Osteoblast (primary cell): ENCODE data around the gene CBX1. TPM values are rescaled to one million over a fixed set of nuclear protein-coding genes. Genes with fewer than 3 reads are reported as not detected.
A peak's percentile ranks its signal among the peaks of the same experiment; 100 is the strongest.

Source experiments
- DNase-seq: peaks from one replicate; pipeline ENCODE4 v3.0.0; 2011; ENCODE audit warnings: low spot score, mixed read lengths; ENCODE audit not compliant: insufficient read length; ENCODE audit errors: missing footprints
- H2AFZ ChIP-seq: 2 replicates; pipeline ENCODE4 v1.6.0; 2011; ENCODE audit warnings: mild to moderate bottlenecking, low read length
- H3K27ac ChIP-seq: 2 replicates; pipeline ENCODE4 v1.5.1; 2011; ENCODE audit warnings: mild to moderate bottlenecking, low read depth, low read length, moderate library complexity
- H3K27me3 ChIP-seq: 2 replicates; pipeline ENCODE4 v1.6.0; 2012; ENCODE audit warnings: mild to moderate bottlenecking, control low read depth, inconsistent platforms, low read length, moderate library complexity; ENCODE audit not compliant: insufficient read depth
- H3K36me3 ChIP-seq: 2 replicates; pipeline ENCODE4 v1.5.1; 2011; ENCODE audit warnings: mild to moderate bottlenecking, low read length, control low read depth, moderate library complexity; ENCODE audit not compliant: insufficient read depth
- H3K4me1 ChIP-seq: 2 replicates; pipeline ENCODE4 v1.5.1; 2011; ENCODE audit warnings: mild to moderate bottlenecking, low read length, control low read depth, moderate library complexity; ENCODE audit not compliant: insufficient read depth
- H3K4me2 ChIP-seq: 2 replicates; pipeline ENCODE4 v1.6.0; 2011; ENCODE audit warnings: mild to moderate bottlenecking, low read length; ENCODE audit not compliant: insufficient read depth
- H3K4me3 ChIP-seq: fragments of 200-600 bp; sonication (generic); 3 replicates; pipeline ENCODE4 v1.5.1; 2012; ENCODE audit warnings: mild to moderate bottlenecking, low read length, inconsistent platforms; ENCODE audit not compliant: insufficient read depth
- H3K79me2 ChIP-seq: 2 replicates; pipeline ENCODE4 v1.6.0; 2012; ENCODE audit warnings: mild to moderate bottlenecking, low read length, control low read depth, inconsistent platforms; ENCODE audit not compliant: insufficient read depth
- H3K9me3 ChIP-seq: 2 replicates; pipeline ENCODE4 v1.5.1; 2011; ENCODE audit warnings: low read depth, low read length, control low read depth
- H4K20me1 ChIP-seq: 2 replicates; pipeline ENCODE4 v1.6.0; 2012; ENCODE audit warnings: mild to moderate bottlenecking, low read length, control low read depth; ENCODE audit not compliant: insufficient read depth
- CTCF ChIP-seq: IDR thresholded peaks from 2 replicates; pipeline ENCODE4 v1.5.1; 2011; ENCODE audit warnings: mild to moderate bottlenecking, low read depth, low read length, moderate library complexity; ENCODE audit errors: extremely low read depth
- total RNA-seq: library from RNA; depleted of rRNA; stranded (reverse); fragments of >200 nt; gene quantifications from 2 replicates; pipeline ENCODE4 v1.2.3, GENCODE V29; 2012

CBX1 gene
- total RNA-seq, 1 donor = 30.0 TPM

- Histone ChIP-seq H3K4me1 (no peaks in the 10 kb centered on the region), H4K20me1 (no peaks in the 10 kb centered on the region), H3K27ac (no peak overlapping the region), H3K27me3 (peaks cover 16% of the 10 kb centered on the region), H3K36me3 (no peaks in the 10 kb centered on the region), H3K4me3 (no peak overlapping the region), H3K79me2 (no peaks in the 10 kb centered on the region), H3K4me2 (no peak overlapping the region), H3K9me3 (no peaks in the 10 kb centered on the region), H2AFZ (no peak overlapping the region)
- DNase-seq = no peak
- TF ChIP-seq CTCF = peak; percentile 37
These were observed 33.7 kb upstream of the CBX1 start for GRCh38 chr17:48134912-48135480.

GRCh38 chr17:48132385-48132784 is 31.1 kb upstream of the CBX1 start:
- H3K36me3 ChIP-seq = no peaks in the 10 kb centered on the region
- no peak for TF ChIP-seq CTCF
- H3K79me2 ChIP-seq = no peaks in the 10 kb centered on the region
- no peak overlapping the region for H3K4me2 ChIP-seq
- DNase-seq = no peak
- peaks cover 2% of the 10 kb centered on the region for H3K4me1 ChIP-seq
- no peak overlapping the region for H3K27ac ChIP-seq
- H3K27me3 ChIP-seq = peaks cover 15% of the 10 kb centered on the region
- H3K4me3 ChIP-seq = no peak overlapping the region
- no peak overlapping the region for H2AFZ ChIP-seq
- H3K9me3 ChIP-seq = no peaks in the 10 kb centered on the region
- no peaks in the 10 kb centered on the region for H4K20me1 ChIP-seq

GRCh38 chr17:48131216-48131824 is 30.0 kb upstream of the CBX1 start:
- TF ChIP-seq CTCF = peak; percentile 84
- Histone ChIP-seq H3K4me1 (peaks cover 6% of the 10 kb centered on the region), H3K36me3 (no peaks in the 10 kb centered on the region), H3K27ac (no peak overlapping the region), H4K20me1 (no peaks in the 10 kb centered on the region), H2AFZ (no peak overlapping the region), H3K9me3 (no peaks in the 10 kb centered on the region), H3K27me3 (peaks cover 13% of the 10 kb centered on the region), H3K79me2 (no peaks in the 10 kb centered on the region), H3K4me3 (no peak overlapping the region), H3K4me2 (no peak overlapping the region)
- DNase-seq = peak; percentile 92

GRCh38 chr17:48129981-48130380 is 28.7 kb upstream of the CBX1 start:
- Histone ChIP-seq H3K9me3 (no peaks in the 10 kb centered on the region), H3K36me3 (no peaks in the 10 kb centered on the region), H3K27me3 (peaks cover 13% of the 10 kb centered on the region), H3K27ac (no peak overlapping the region), H3K4me3 (no peak overlapping the region), H2AFZ (no peak overlapping the region), H3K4me1 (peaks cover 9% of the 10 kb centered on the region), H3K4me2 (no peak overlapping the region), H3K79me2 (no peaks in the 10 kb centered on the region), H4K20me1 (no peaks in the 10 kb centered on the region)
- DNase-seq = no peak
- no peak for TF ChIP-seq CTCF
